HEK293 (cell line): Measurements from ENCODE around the gene NDC1.

Experiments
- CTCF ChIA-PET: fragments of 350-600 bp; formaldehyde crosslinking; extraction: SDS; loops from one replicate; lab custom pipeline; 2021; ENCODE audit warnings: antibody characterized with exemption; lab: Yijun Ruan, JAX
- POLR2A ChIA-PET: fragments of 300-600 bp; formaldehyde crosslinking; extraction: SDS; loops from one replicate; lab custom pipeline; 2020; ENCODE audit warnings: antibody characterized with exemption, inconsistent platforms; lab: Yijun Ruan, JAX
- H3K27ac ChIP-seq: fragments of 200-500 bp; sonication (Bioruptor generic); 2 replicates; pipeline ENCODE4 v1.5.1; 2014; ENCODE audit warnings: low read depth, low read length, control low read depth, inconsistent platforms; ENCODE audit errors: extremely low read depth
- H3K36me3 ChIP-seq, 2 experiments: fragments of 200-500 bp in 1 of 2; sonication (Bioruptor generic) in 1 of 2; 1 replicate in 1 of 2; 2 replicates in 1 of 2; pipeline ENCODE4 v1.5.1; 2014 to 2017; ENCODE audit warnings: inconsistent platforms in 2 of 2, low read length in 2 of 2; ENCODE audit not compliant: control insufficient read depth in 2 of 2, insufficient read depth in 1 of 2
- H3K4me1 ChIP-seq: fragments of 200-500 bp; sonication (Bioruptor generic); 2 replicates; pipeline ENCODE4 v1.5.1; 2014; ENCODE audit warnings: mild to moderate bottlenecking, low read length, inconsistent platforms; ENCODE audit not compliant: control insufficient read depth, insufficient read depth
- H3K4me3 ChIP-seq: 2 replicates; pipeline ENCODE4 v1.5.1; 2011; ENCODE audit warnings: low read depth, mild to moderate bottlenecking, control low read depth, low read length, moderate library complexity
- H3K9me3 ChIP-seq: fragments of 200-500 bp; sonication (Bioruptor generic); 2 replicates; pipeline ENCODE4 v1.5.1; 2014; ENCODE audit warnings: low read depth, low read length, inconsistent platforms; ENCODE audit not compliant: control insufficient read depth, insufficient read depth
- KLF8 ChIP-seq: fragments of 450-650 bp; formaldehyde crosslinking; IDR thresholded peaks from 2 replicates; pipeline ENCODE4 v1.5.1; 2016; ENCODE audit warnings: missing biosample characterization, missing genetic modification characterization
- KLF9 ChIP-seq: fragments of 450-650 bp; formaldehyde crosslinking; IDR thresholded peaks from 2 replicates; pipeline ENCODE4 v1.5.1; 2016; ENCODE audit warnings: missing biosample characterization, missing genetic modification characterization, low read depth
- PRDM1 ChIP-seq: fragments of 450-650 bp; formaldehyde crosslinking; IDR thresholded peaks from 2 replicates; pipeline ENCODE4; 2016; ENCODE audit warnings: missing biosample characterization, missing genetic modification characterization
- WT1 ChIP-seq: fragments of 450-650 bp; formaldehyde crosslinking; IDR thresholded peaks from 2 replicates; pipeline ENCODE4 v1.5.1; 2016; ENCODE audit warnings: missing biosample characterization, missing genetic modification characterization
- ZBTB20 ChIP-seq: fragments of 450-650 bp; formaldehyde crosslinking; IDR thresholded peaks from 2 replicates; pipeline ENCODE4 v1.5.1; 2016; ENCODE audit warnings: missing biosample characterization, missing genetic modification characterization
- ZNF10 ChIP-seq: fragments of 450-650 bp; formaldehyde crosslinking; IDR thresholded peaks from 2 replicates; pipeline ENCODE4 v1.5.1; 2017; ENCODE audit warnings: missing biosample characterization, missing genetic modification characterization
- ZNF335 ChIP-seq: fragments of 450-650 bp; formaldehyde crosslinking; conservative IDR thresholded peaks from 2 replicates; pipeline ENCODE4 v1.5.1; 2016; ENCODE audit warnings: missing biosample characterization, missing genetic modification characterization
- ZNF350 ChIP-seq: fragments of 450-650 bp; formaldehyde crosslinking; IDR thresholded peaks from 2 replicates; pipeline ENCODE4 v1.5.0; 2017; ENCODE audit warnings: missing biosample characterization, mild to moderate bottlenecking, missing genetic modification characterization
- ZNF391 ChIP-seq: fragments of 450-650 bp; formaldehyde crosslinking; IDR thresholded peaks from 2 replicates; pipeline ENCODE4 v1.5.1; 2016; ENCODE audit warnings: low read depth, missing biosample characterization, missing genetic modification characterization, borderline replicate concordance
- ZNF473 ChIP-seq: fragments of 450-650 bp; formaldehyde crosslinking; IDR thresholded peaks from 2 replicates; pipeline ENCODE4 v1.5.1; 2017; ENCODE audit warnings: missing biosample characterization, missing genetic modification characterization
- ZNF529 ChIP-seq: fragments of 450-650 bp; formaldehyde crosslinking; IDR thresholded peaks from 2 replicates; pipeline ENCODE4 v1.5.1; 2017; ENCODE audit warnings: missing genetic modification characterization, missing biosample characterization; ENCODE audit not compliant: insufficient replicate concordance
- ZNF561 ChIP-seq: fragments of 450-650 bp; IDR thresholded peaks from 2 replicates; pipeline ENCODE4 v1.5.1; 2018; ENCODE audit warnings: missing biosample characterization, missing genetic modification characterization, borderline replicate concordance
- ZNF571 ChIP-seq: fragments of 450-650 bp; formaldehyde crosslinking; IDR thresholded peaks from 2 replicates; pipeline ENCODE4 v1.5.0; 2017; ENCODE audit warnings: missing biosample characterization, missing genetic modification characterization
- ZNF585B ChIP-seq: fragments of 450-650 bp; formaldehyde crosslinking; IDR thresholded peaks from 2 replicates; pipeline ENCODE4 v1.5.1; 2016; ENCODE audit warnings: missing biosample characterization, missing genetic modification characterization
- ZNF600 ChIP-seq: fragments of 450-650 bp; formaldehyde crosslinking; IDR thresholded peaks from 2 replicates; pipeline ENCODE4 v1.5.1; 2016; ENCODE audit warnings: missing biosample characterization, missing genetic modification characterization
- ZNF654 ChIP-seq: fragments of 450-650 bp; formaldehyde crosslinking; IDR thresholded peaks from 2 replicates; pipeline ENCODE4 v1.5.1; 2016; ENCODE audit warnings: low read depth, missing biosample characterization, missing genetic modification characterization
- ZNF658 ChIP-seq: fragments of 450-650 bp; formaldehyde crosslinking; IDR thresholded peaks from 2 replicates; pipeline ENCODE4; 2016; ENCODE audit warnings: missing biosample characterization, missing genetic modification characterization
- ZNF677 ChIP-seq: fragments of 450-650 bp; IDR thresholded peaks from 2 replicates; pipeline ENCODE4 v1.5.0; 2018; ENCODE audit warnings: missing biosample characterization, mild to moderate bottlenecking, missing genetic modification characterization, moderate library complexity
- ZNF701 ChIP-seq: fragments of 450-650 bp; formaldehyde crosslinking; IDR thresholded peaks from 2 replicates; pipeline ENCODE4 v1.5.1; 2016; ENCODE audit warnings: missing biosample characterization, missing genetic modification characterization
- ZNF768 ChIP-seq: fragments of 450-650 bp; formaldehyde crosslinking; IDR thresholded peaks from 2 replicates; pipeline ENCODE4 v1.5.1; 2018; ENCODE audit warnings: missing biosample characterization, mild to moderate bottlenecking, missing genetic modification characterization
- ZNF830 ChIP-seq: fragments of 450-650 bp; IDR thresholded peaks from 2 replicates; pipeline ENCODE4 v1.5.0; 2018; ENCODE audit warnings: missing biosample characterization, missing genetic modification characterization, low read depth, mild to moderate bottlenecking, moderate library complexity
- ZSCAN30 ChIP-seq: fragments of 450-650 bp; IDR thresholded peaks from 2 replicates; pipeline ENCODE4 v1.5.1; 2018; ENCODE audit warnings: missing biosample characterization, mild to moderate bottlenecking, missing genetic modification characterization, moderate library complexity
- TF ChIP-seq, protein P1 (sequence below): fragments of 450-650 bp; formaldehyde crosslinking; IDR thresholded peaks from 2 replicates; pipeline ENCODE4 v1.5.1; 2016; ENCODE audit warnings: missing biosample characterization, missing genetic modification characterization
- TF ChIP-seq, protein P2 (sequence below): fragments of 450-650 bp; IDR thresholded peaks from 2 replicates; pipeline ENCODE4 v1.5.1; 2018; ENCODE audit warnings: missing biosample characterization, mild to moderate bottlenecking, missing genetic modification characterization
- TF ChIP-seq, protein P3 (sequence below): fragments of 450-650 bp; formaldehyde crosslinking; IDR thresholded peaks from 2 replicates; pipeline ENCODE4 v1.5.1; 2016; ENCODE audit warnings: missing biosample characterization, missing genetic modification characterization, borderline replicate concordance
- TF ChIP-seq, protein P4 (sequence below): fragments of 450-650 bp; formaldehyde crosslinking; IDR thresholded peaks from 2 replicates; pipeline ENCODE4 v1.5.1; 2016; ENCODE audit warnings: missing biosample characterization, missing genetic modification characterization

NDC1 gene

DNA sequence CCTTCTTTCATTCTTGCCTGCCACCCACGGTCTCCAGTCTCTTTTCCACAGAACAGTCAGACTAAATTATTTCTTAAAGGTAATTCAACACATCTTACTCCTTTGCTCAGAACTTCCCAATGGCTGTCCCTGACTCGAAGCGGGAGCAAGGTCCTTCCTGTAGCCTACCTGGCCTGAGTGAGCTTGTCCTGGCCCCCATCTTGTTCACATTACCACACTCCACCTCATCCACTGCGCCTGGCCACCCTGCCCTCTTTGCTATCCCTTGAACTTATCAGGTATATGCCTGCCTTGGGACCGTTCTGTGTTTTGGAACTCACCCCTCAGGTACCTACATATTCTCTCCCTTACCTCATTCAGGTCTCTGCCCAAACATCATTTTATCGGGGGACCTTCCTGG is 85.8 kb downstream of the NDC1 start:
- H3K4me3 ChIP-seq = no peak overlapping the region
- TF ChIP-seq ZNF677 (tag by site-specific recombination) (no peak), ZNF658 (tag by site-specific recombination) (no peak), ZNF768 (tag by site-specific recombination) (no peak), ZNF10 (tag by site-specific recombination) (no peak), ZNF701 (tag by site-specific recombination) (no peak), ZNF830 (tag by site-specific recombination) (no peak), ZNF561 (tag by site-specific recombination) (no peak), ZNF335 (tag by site-specific recombination) (no peak), KLF9 (tag by site-specific recombination) (no peak), ZNF585B (no peak), ZSCAN30 (no peak), ZNF600 (no peak), KLF8 (no peak)
- TF ChIP-seq, protein P1, sequence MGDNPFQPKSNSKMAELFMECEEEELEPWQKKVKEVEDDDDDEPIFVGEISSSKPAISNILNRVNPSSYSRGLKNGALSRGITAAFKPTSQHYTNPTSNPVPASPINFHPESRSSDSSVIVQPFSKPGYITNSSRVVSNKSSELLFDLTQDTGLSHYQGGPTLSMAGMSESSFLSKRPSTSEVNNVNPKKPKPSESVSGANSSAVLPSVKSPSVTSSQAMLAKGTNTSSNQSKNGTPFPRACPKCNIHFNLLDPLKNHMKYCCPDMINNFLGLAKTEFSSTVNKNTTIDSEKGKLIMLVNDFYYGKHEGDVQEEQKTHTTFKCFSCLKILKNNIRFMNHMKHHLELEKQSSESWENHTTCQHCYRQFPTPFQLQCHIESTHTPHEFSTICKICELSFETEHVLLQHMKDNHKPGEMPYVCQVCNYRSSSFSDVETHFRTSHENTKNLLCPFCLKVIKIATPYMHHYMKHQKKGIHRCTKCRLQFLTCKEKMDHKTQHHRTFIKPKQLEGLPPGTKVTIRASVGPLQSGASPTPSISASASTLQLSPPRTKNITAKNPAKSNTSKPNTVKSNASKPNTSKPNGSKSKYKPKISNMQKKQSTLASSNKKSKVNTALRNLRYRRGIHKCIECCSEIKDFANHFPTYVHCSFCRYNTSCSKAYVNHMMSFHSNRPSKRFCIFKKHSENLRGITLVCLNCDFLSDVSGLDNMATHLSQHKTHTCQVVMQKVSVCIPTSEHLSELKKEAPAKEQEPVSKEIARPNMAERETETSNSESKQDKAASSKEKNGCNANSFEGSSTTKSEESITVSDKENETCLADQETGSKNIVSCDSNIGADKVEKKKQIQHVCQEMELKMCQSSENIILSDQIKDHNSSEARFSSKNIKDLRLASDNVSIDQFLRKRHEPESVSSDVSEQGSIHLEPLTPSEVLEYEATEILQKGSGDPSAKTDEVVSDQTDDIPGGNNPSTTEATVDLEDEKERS (tag by site-specific recombination) = no peak
- TF ChIP-seq, protein P2, sequence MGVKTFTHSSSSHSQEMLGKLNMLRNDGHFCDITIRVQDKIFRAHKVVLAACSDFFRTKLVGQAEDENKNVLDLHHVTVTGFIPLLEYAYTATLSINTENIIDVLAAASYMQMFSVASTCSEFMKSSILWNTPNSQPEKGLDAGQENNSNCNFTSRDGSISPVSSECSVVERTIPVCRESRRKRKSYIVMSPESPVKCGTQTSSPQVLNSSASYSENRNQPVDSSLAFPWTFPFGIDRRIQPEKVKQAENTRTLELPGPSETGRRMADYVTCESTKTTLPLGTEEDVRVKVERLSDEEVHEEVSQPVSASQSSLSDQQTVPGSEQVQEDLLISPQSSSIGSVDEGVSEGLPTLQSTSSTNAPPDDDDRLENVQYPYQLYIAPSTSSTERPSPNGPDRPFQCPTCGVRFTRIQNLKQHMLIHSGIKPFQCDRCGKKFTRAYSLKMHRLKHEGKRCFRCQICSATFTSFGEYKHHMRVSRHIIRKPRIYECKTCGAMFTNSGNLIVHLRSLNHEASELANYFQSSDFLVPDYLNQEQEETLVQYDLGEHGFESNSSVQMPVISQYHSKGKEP (tag by site-specific recombination) = no peak
- ChIA-PET CTCF (interaction anchor here (0.7 to 2.5 kb wide), 3 partner anchors 61 to 266 kb away, joined by 3 to 26 read pairs (median 3); no protein-coding TSS in a partner anchor), POLR2A (no interaction called here)
- H3K27ac ChIP-seq = no peak overlapping the region
- no peaks in the 10 kb centered on the region for H3K9me3 ChIP-seq
- no peaks in the 10 kb centered on the region for H3K4me1 ChIP-seq
- H3K36me3 ChIP-seq = no peaks in the 10 kb centered on the region

DNA sequence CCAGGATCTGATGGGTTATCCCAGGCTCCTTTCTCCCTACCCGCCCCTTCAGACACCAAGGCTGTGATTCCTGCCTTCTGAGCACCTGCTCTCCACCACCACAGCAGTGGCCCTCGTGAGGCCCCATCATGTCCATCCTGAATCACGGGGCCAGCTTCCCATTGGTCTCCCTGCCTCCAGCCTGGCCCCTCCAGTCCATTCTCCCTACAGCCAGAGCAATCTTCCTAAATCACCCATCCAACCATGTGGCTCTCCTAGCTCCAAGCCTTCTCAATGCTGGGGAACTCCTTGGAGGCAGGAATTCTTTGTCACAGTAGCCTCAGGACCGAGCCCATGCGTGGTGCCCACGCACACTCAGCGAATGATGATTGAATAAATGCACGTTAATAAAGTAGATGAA is 90.3 kb downstream of the NDC1 start:
- H3K4me1 ChIP-seq = no peaks in the 10 kb centered on the region
- no peak overlapping the region for H3K4me3 ChIP-seq
- no peak overlapping the region for H3K27ac ChIP-seq
- POLR2A ChIA-PET = no interaction called here
- H3K36me3 ChIP-seq = no peaks in the 10 kb centered on the region
- H3K9me3 ChIP-seq = no peaks in the 10 kb centered on the region
- CTCF ChIA-PET = interaction anchor here (0.5 kb wide), 1 partner anchor 32 kb away, joined by 3 read pairs; no protein-coding TSS in a partner anchor
- TF ChIP-seq, protein P3, sequence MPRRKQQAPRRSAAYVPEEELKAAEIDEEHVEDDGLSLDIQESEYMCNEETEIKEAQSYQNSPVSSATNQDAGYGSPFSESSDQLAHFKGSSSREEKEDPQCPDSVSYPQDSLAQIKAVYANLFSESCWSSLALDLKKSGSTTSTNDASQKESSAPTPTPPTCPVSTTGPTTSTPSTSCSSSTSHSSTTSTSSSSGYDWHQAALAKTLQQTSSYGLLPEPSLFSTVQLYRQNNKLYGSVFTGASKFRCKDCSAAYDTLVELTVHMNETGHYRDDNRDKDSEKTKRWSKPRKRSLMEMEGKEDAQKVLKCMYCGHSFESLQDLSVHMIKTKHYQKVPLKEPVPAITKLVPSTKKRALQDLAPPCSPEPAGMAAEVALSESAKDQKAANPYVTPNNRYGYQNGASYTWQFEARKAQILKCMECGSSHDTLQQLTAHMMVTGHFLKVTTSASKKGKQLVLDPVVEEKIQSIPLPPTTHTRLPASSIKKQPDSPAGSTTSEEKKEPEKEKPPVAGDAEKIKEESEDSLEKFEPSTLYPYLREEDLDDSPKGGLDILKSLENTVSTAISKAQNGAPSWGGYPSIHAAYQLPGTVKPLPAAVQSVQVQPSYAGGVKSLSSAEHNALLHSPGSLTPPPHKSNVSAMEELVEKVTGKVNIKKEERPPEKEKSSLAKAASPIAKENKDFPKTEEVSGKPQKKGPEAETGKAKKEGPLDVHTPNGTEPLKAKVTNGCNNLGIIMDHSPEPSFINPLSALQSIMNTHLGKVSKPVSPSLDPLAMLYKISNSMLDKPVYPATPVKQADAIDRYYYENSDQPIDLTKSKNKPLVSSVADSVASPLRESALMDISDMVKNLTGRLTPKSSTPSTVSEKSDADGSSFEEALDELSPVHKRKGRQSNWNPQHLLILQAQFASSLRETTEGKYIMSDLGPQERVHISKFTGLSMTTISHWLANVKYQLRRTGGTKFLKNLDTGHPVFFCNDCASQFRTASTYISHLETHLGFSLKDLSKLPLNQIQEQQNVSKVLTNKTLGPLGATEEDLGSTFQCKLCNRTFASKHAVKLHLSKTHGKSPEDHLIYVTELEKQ (tag by site-specific recombination) = no peak
- TF ChIP-seq ZBTB20 (tag by site-specific recombination) (no peak), PRDM1 (no peak), ZNF473 (no peak), ZNF654 (tag by site-specific recombination) (no peak), WT1 (tag by site-specific recombination) (no peak), ZNF571 (tag by site-specific recombination) (no peak), ZNF830 (tag by site-specific recombination) (no peak), ZNF350 (tag by site-specific recombination) (no peak), ZNF529 (no peak), ZNF391 (tag by site-specific recombination) (no peak)
- TF ChIP-seq, protein P4, sequence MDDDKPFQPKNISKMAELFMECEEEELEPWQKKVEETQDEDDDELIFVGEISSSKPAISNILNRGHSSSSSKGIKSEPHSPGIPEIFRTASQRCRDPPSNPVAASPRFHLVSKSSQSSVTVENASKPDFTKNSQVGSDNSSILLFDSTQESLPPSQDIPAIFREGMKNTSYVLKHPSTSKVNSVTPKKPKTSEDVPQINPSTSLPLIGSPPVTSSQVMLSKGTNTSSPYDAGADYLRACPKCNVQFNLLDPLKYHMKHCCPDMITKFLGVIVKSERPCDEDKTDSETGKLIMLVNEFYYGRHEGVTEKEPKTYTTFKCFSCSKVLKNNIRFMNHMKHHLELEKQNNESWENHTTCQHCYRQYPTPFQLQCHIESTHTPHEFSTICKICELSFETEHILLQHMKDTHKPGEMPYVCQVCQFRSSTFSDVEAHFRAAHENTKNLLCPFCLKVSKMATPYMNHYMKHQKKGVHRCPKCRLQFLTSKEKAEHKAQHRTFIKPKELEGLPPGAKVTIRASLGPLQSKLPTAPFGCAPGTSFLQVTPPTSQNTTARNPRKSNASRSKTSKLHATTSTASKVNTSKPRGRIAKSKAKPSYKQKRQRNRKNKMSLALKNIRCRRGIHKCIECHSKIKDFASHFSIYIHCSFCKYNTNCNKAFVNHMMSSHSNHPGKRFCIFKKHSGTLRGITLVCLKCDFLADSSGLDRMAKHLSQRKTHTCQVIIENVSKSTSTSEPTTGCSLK (tag by site-specific recombination) = no peak
